ENCODE measurements around the gene GRIN2A. TPM values are rescaled to one million over a fixed set of nuclear protein-coding genes. Genes with fewer than 3 reads are reported as not detected.

Gene GRIN2A
- polyA plus RNA-seq, 1 donor (not counting 4 experiments of a cell fraction or from before 2014, with no cell fraction given), result 0.01 TPM

- FAIRE-seq (no peak), DNase-seq (ENCODE audit: low read depth, low spot score) (no peak)
- TF ChIP-seq EZH2 (IDR thresholded peaks at IDR 0.05; ENCODE audit: low read length), result no peak
- TF ChIP-seq CTCF (optimal IDR thresholded peaks at IDR 0.05 in 1 of 3, IDR thresholded peaks at IDR 0.05 in 1 of 3, conservative IDR thresholded peaks at IDR 0.05 in 1 of 3; ENCODE audit: extremely low read depth in 1 of 3, insufficient read depth in 2 of 3, low read length in 3 of 3), result no peak
- no peaks in the 10 kb centered on the region for H4K20me1 ChIP-seq (ENCODE audit: control insufficient read depth, extremely low read depth, insufficient read depth, low read length)
- no peaks in the 10 kb centered on the region for H3K27me3 ChIP-seq (ENCODE audit: control insufficient read depth, extremely low read depth, insufficient read depth, low read length)
- no peaks in the 10 kb centered on the region for H3K4me1 ChIP-seq (ENCODE audit: control insufficient read depth, extremely low read depth, insufficient read depth, low read length)
- no peak overlapping the region for H3K4me2 ChIP-seq (ENCODE audit: control insufficient read depth, extremely low read depth, insufficient read depth, low read depth, low read length)
- no peak overlapping the region for H2AFZ ChIP-seq (ENCODE audit: control insufficient read depth, low read length)
- no peak overlapping the region for H3K27ac ChIP-seq (ENCODE audit: control insufficient read depth, insufficient read depth, low read length)
- H3K36me3 ChIP-seq (ENCODE audit: control insufficient read depth in 2 of 2, extremely low read depth in 1 of 2, insufficient read depth in 2 of 2, low read length in 2 of 2), result no peaks in the 10 kb centered on the region
- no peaks in the 10 kb centered on the region for H3K79me2 ChIP-seq (ENCODE audit: control insufficient read depth, insufficient read depth, low read length)
- no peaks in the 10 kb centered on the region for H3K9me3 ChIP-seq (ENCODE audit: control insufficient read depth, low read depth, low read length)
- no peak overlapping the region for H3K9ac ChIP-seq (ENCODE audit: control insufficient read depth, extremely low read depth, insufficient read depth, low read length)
- no peak overlapping the region for H3K4me3 ChIP-seq (ENCODE audit: control insufficient read depth in 2 of 3, extremely low read depth in 1 of 3, insufficient read depth in 2 of 3, low read depth in 1 of 3, low read length in 3 of 3)
- H3K9me1 ChIP-seq (ENCODE audit: control insufficient read depth, extremely low read depth, insufficient read depth, low read length), result no peaks in the 10 kb centered on the region
- dilution Hi-C loops (cut with MboI; ENCODE audit: extremely low pct_ligation_motif_present, low sequenced_read_pairs), result no loop called here
Measured at GRCh38 chr16:9932000-9932399, 250.2 kb downstream of the GRIN2A start.

GRCh38 chr16:9929836-9930235 lies 252.4 kb downstream of the GRIN2A start:
- Histone ChIP-seq H3K27ac (ENCODE audit: control insufficient read depth, insufficient read depth, low read length) (no peak overlapping the region), H3K9me1 (ENCODE audit: control insufficient read depth, extremely low read depth, insufficient read depth, low read length) (no peaks in the 10 kb centered on the region), H3K27me3 (ENCODE audit: control insufficient read depth, extremely low read depth, insufficient read depth, low read length) (no peaks in the 10 kb centered on the region), H3K9me3 (ENCODE audit: control insufficient read depth, low read depth, low read length) (no peaks in the 10 kb centered on the region), H4K20me1 (ENCODE audit: control insufficient read depth, extremely low read depth, insufficient read depth, low read length) (no peaks in the 10 kb centered on the region), H3K4me1 (ENCODE audit: control insufficient read depth, extremely low read depth, insufficient read depth, low read length) (no peaks in the 10 kb centered on the region), H3K79me2 (ENCODE audit: control insufficient read depth, insufficient read depth, low read length) (no peaks in the 10 kb centered on the region), H3K4me3 (ENCODE audit: control insufficient read depth in 2 of 3, extremely low read depth in 1 of 3, insufficient read depth in 2 of 3, low read depth in 1 of 3, low read length in 3 of 3) (no peak overlapping the region), H2AFZ (ENCODE audit: control insufficient read depth, low read length) (no peak overlapping the region), H3K9ac (ENCODE audit: control insufficient read depth, extremely low read depth, insufficient read depth, low read length) (no peak overlapping the region), H3K4me2 (ENCODE audit: control insufficient read depth, extremely low read depth, insufficient read depth, low read depth, low read length) (no peak overlapping the region), H3K36me3 (ENCODE audit: control insufficient read depth in 2 of 2, extremely low read depth in 1 of 2, insufficient read depth in 2 of 2, low read length in 2 of 2) (no peaks in the 10 kb centered on the region)
- dilution Hi-C loops (cut with MboI; ENCODE audit: extremely low pct_ligation_motif_present, low sequenced_read_pairs), result no loop called here
- FAIRE-seq (no peak), DNase-seq (ENCODE audit: low read depth, low spot score) (no peak)
- TF ChIP-seq EZH2 (IDR thresholded peaks at IDR 0.05; ENCODE audit: low read length), result no peak
- TF ChIP-seq CTCF (optimal IDR thresholded peaks at IDR 0.05 in 1 of 3, IDR thresholded peaks at IDR 0.05 in 1 of 3, conservative IDR thresholded peaks at IDR 0.05 in 1 of 3; ENCODE audit: extremely low read depth in 1 of 3, insufficient read depth in 2 of 3, low read length in 3 of 3), result no peak

Measured in keratinocyte (primary cell).